Endothelial cell (in vitro differentiated cells): Measurements from ENCODE around the gene TTLL9. TPM values are rescaled to one million over a fixed set of nuclear protein-coding genes. Genes with fewer than 3 reads are reported as not detected.
"Not testable (repeated sequence)": the region's sequence is repeated elsewhere in the genome, so short reads cannot be mapped to it uniquely, and the experiment has no call there.

Source experiments
- DNase-seq: peaks from one replicate; pipeline ENCODE4 v3.0.0; 2021; ENCODE audit warnings: low spot score
- H3K27ac Mint-ChIP-seq: one replicate; pipeline ENCODE4 v1.8.0; 2021; ENCODE audit warnings: mixed read lengths, inconsistent platforms; ENCODE audit not compliant: unreplicated experiment
- H3K27me3 Mint-ChIP-seq: one replicate; pipeline ENCODE4 v1.8.0; 2021; ENCODE audit warnings: mild to moderate bottlenecking, moderate library complexity, mixed read lengths, inconsistent platforms; ENCODE audit not compliant: unreplicated experiment
- H3K36me3 Mint-ChIP-seq: one replicate; pipeline ENCODE4 v1.8.0; 2021; ENCODE audit warnings: mild to moderate bottlenecking, low read depth, mixed read lengths, inconsistent platforms; ENCODE audit not compliant: unreplicated experiment
- H3K4me1 Mint-ChIP-seq: one replicate; pipeline ENCODE4 v1.8.0; 2021; ENCODE audit warnings: mild to moderate bottlenecking, mixed read lengths, inconsistent platforms; ENCODE audit not compliant: unreplicated experiment
- H3K4me3 Mint-ChIP-seq: one replicate; pipeline ENCODE4 v1.8.0; 2021; ENCODE audit warnings: mild to moderate bottlenecking, mixed read lengths, inconsistent platforms; ENCODE audit not compliant: unreplicated experiment
- H3K9me3 Mint-ChIP-seq: one replicate; pipeline ENCODE4 v1.8.0; 2021; ENCODE audit warnings: mixed read lengths, inconsistent platforms; ENCODE audit not compliant: unreplicated experiment
- total RNA-seq: library from RNA; stranded (reverse); fragmentation: NEBNext Ultra II Directional; extraction: Animal tissue kit (Norgen Biotek cat#: 25700); gene quantifications from one replicate; pipeline ENCODE4 v1.2.1, GENCODE V29; 2021; ENCODE audit not compliant: unreplicated experiment
- TF ChIP-seq, protein P1 (sequence below): fragments of 200-600 bp; sonication (generic); IDR thresholded peaks from one replicate; pipeline ENCODE4 v1.5.0; 2021; ENCODE audit warnings: antibody characterized with exemption; ENCODE audit not compliant: unreplicated experiment

The TTLL9 gene
- total RNA-seq, 1 donor from 2014 or later, result 0.46 TPM

DNA sequence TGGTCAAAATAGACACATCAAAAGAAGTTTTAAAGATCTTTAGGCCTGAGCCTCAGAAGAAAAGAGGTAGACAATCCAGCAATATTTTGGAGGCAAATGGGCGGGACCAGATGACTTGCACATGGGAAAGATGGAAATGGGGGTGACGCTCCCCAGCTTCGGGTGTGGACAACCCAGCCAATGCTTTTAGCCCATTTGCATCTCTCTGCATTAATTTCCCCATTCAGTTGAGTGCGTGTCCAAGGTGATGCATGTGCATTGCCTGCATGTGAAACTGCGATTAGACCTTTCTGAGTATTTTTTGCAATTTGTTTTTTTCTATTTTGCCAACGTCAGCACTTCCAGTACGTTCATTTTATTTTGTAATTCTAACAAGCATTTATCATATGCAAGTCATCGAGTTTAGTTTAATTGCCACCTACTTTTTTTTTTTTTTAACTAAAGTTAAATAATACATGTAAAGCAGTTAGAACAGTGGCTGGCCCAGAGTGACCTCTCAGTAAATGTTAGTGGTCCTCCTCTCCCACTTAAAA lies 57.3 kb downstream of the TTLL9 start:
- TF ChIP-seq, protein P1, sequence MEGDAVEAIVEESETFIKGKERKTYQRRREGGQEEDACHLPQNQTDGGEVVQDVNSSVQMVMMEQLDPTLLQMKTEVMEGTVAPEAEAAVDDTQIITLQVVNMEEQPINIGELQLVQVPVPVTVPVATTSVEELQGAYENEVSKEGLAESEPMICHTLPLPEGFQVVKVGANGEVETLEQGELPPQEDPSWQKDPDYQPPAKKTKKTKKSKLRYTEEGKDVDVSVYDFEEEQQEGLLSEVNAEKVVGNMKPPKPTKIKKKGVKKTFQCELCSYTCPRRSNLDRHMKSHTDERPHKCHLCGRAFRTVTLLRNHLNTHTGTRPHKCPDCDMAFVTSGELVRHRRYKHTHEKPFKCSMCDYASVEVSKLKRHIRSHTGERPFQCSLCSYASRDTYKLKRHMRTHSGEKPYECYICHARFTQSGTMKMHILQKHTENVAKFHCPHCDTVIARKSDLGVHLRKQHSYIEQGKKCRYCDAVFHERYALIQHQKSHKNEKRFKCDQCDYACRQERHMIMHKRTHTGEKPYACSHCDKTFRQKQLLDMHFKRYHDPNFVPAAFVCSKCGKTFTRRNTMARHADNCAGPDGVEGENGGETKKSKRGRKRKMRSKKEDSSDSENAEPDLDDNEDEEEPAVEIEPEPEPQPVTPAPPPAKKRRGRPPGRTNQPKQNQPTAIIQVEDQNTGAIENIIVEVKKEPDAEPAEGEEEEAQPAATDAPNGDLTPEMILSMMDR, result no peak

GRCh38 chr20:31929631-31930030 lies 59.2 kb downstream of the TTLL9 start:
- not testable (repeated sequence) for DNase-seq, H3K4me1 Mint-ChIP-seq, H3K27me3 Mint-ChIP-seq, H3K4me3 Mint-ChIP-seq, H3K9me3 Mint-ChIP-seq, H3K36me3 Mint-ChIP-seq, H3K27ac Mint-ChIP-seq

More for the DNA sequence above, 57.3 kb downstream of the TTLL9 start:
- no peaks in the 10 kb centered on the region for H3K4me1 Mint-ChIP-seq
- no peaks in the 10 kb centered on the region for H3K9me3 Mint-ChIP-seq
- no peaks in the 10 kb centered on the region for H3K36me3 Mint-ChIP-seq
- DNase-seq, result no peak
- H3K27me3 Mint-ChIP-seq, result peaks cover 4% of the 10 kb centered on the region
- no peak overlapping the region for H3K27ac Mint-ChIP-seq
- H3K4me3 Mint-ChIP-seq, result no peak overlapping the region

DNA sequence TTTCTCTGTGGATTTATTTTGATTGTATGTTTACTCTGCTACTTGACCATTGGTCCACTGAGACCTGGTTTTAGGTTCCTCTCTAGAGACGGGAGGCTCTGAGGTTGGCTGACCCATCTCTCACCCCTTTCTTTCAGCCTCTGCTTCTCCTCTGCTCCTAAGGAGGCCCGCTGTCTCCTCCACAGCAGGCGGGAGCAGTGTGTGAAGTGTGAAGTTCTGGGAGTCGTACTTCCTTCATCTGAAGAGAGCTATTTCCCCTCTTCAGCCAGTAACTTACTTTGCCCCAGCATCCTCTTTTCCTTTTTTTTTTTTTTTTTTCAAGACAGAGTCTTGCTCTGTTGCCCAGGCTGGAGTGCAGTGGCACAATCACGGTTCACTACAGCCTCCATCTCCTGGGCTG lies 60.3 kb downstream of the TTLL9 start:
- H3K4me3 Mint-ChIP-seq, result no peak overlapping the region
- no peak for DNase-seq
- H3K9me3 Mint-ChIP-seq, result no peaks in the 10 kb centered on the region
- no peak overlapping the region for H3K27ac Mint-ChIP-seq
- H3K36me3 Mint-ChIP-seq, result no peaks in the 10 kb centered on the region
- TF ChIP-seq, protein P1, result no peak
- no peaks in the 10 kb centered on the region for H3K4me1 Mint-ChIP-seq
- H3K27me3 Mint-ChIP-seq, result peaks cover 7% of the 10 kb centered on the region

GRCh38 chr20:31933698-31934097 lies 63.3 kb downstream of the TTLL9 start:
- H3K4me1 Mint-ChIP-seq, result no peaks in the 10 kb centered on the region
- H3K36me3 Mint-ChIP-seq, result no peaks in the 10 kb centered on the region
- H3K27ac Mint-ChIP-seq, result no peak overlapping the region

GRCh38 chr20:31934491-31934890 lies 64.1 kb downstream of the TTLL9 start:
- no peaks in the 10 kb centered on the region for H3K4me1 Mint-ChIP-seq
- H3K27ac Mint-ChIP-seq, result no peak overlapping the region
- TF ChIP-seq, protein P1, result no peak
- no peak overlapping the region for H3K4me3 Mint-ChIP-seq
- H3K9me3 Mint-ChIP-seq, result no peaks in the 10 kb centered on the region
- H3K27me3 Mint-ChIP-seq, result peaks cover 7% of the 10 kb centered on the region
- no peak for DNase-seq
- H3K36me3 Mint-ChIP-seq, result no peaks in the 10 kb centered on the region

More at GRCh38 chr20:31933698-31934097, 63.3 kb downstream of the TTLL9 start:
- no peak for DNase-seq
- Mint-ChIP-seq H3K9me3 (no peaks in the 10 kb centered on the region), H3K27me3 (peaks cover 7% of the 10 kb centered on the region), H3K4me3 (no peak overlapping the region)
- TF ChIP-seq, protein P1, result no peak
